GM15510 (cell line): Measurements from ENCODE around the gene CDCA5.

Source experiments
- POLR2A ChIP-seq: IDR thresholded peaks from 3 replicates; pipeline ENCODE4 v1.6.1; 2011; ENCODE audit warnings: borderline replicate concordance; ENCODE audit not compliant: insufficient read length; ENCODE audit errors: extremely low read depth

CDCA5 gene

GRCh38 chr11:65083834-65084597, at the start of gene CDCA5, which contains the start of gene ZFPL1:
CDCA5 (minus strand) TSS chr11:65084040; CDS start chr11:65083978, 62 bp downstream.
ZFPL1 (plus strand) TSS chr11:65084222; CDS start chr11:65084699, 477 bp downstream.
- peak; percentile 71 for TF ChIP-seq POLR2A

GRCh38 chr11:65132988-65133700, 49.3 kb upstream of the CDCA5 start:
- TF ChIP-seq POLR2A = peak; percentile 44

- peak; percentile 74 for TF ChIP-seq POLR2A
Observed at GRCh38 chr11:65132238-65132987, 48.6 kb upstream of the CDCA5 start.

GRCh38 chr11:65131895-65132237, 48.0 kb upstream of the CDCA5 start:
- TF ChIP-seq POLR2A = no peak

- no peak for TF ChIP-seq POLR2A
Observed at GRCh38 chr11:65131417-65131776, 47.6 kb upstream of the CDCA5 start.

- no peak for TF ChIP-seq POLR2A
Observed at GRCh38 chr11:65130631-65131416, 47.0 kb upstream of the CDCA5 start.

- TF ChIP-seq POLR2A = no peak
Observed at GRCh38 chr11:65129649-65130441, 46.0 kb upstream of the CDCA5 start.

- TF ChIP-seq POLR2A = no peak
Observed at GRCh38 chr11:65128182-65129145, 44.6 kb upstream of the CDCA5 start.

- no peak for TF ChIP-seq POLR2A
Observed at GRCh38 chr11:65127473-65128181, 43.8 kb upstream of the CDCA5 start.

- peak; percentile 40 for TF ChIP-seq POLR2A
Observed at GRCh38 chr11:65126624-65127274, 42.9 kb upstream of the CDCA5 start.

- no peak for TF ChIP-seq POLR2A
Observed at GRCh38 chr11:65125197-65126056, 41.6 kb upstream of the CDCA5 start.

- TF ChIP-seq POLR2A = no peak
Observed at GRCh38 chr11:65124480-65125196, 40.8 kb upstream of the CDCA5 start.
